K562 (cell line): Measurements from ENCODE around the gene ZKSCAN1. TPM values are rescaled to one million over a fixed set of nuclear protein-coding genes. Genes with fewer than 3 reads are reported as not detected.
A peak's percentile ranks its signal among the peaks of the same experiment; 100 is the strongest.

Source experiments
- ATAC-seq: fragments of 200-7000 bp; cut with Tn5 transposase; 3 replicates; pipeline ENCODE4 v1.9.1; 2020; ENCODE audit warnings: moderate library complexity
- BruUV-seq: library from RNA; stranded (reverse); fragments of 400-500 nt; replicated peaks from 2 replicates; lab custom pipeline; 2021; lab: Mats Ljungman, UMichigan
- CTCF ChIA-PET: fragments of 300-600 bp; formaldehyde crosslinking; extraction: SDS; loops from one replicate; lab custom pipeline; 2021; ENCODE audit warnings: low intra/inter-chr PET ratio; lab: Yijun Ruan, JAX
- POLR2A ChIA-PET: fragments of 300-600, 350-650 bp; sonication (Branson Sonifier 250); formaldehyde crosslinking; extraction: SDS; loops from one replicate; lab custom pipeline; 2021; ENCODE audit warnings: antibody characterized with exemption, inconsistent platforms; lab: Yijun Ruan, JAX
- DNase-seq, 4 experiments: peaks; one replicate each; pipeline versions ENCODE4 v3.0.0 to v3.0.0-alpha.2; 2011 to 2018; ENCODE audit warnings: low spot score in 3 of 4, mixed read lengths in 3 of 4; ENCODE audit errors: extremely low read depth in 1 of 4
- FAIRE-seq: peaks from 2 replicates; lab custom pipeline; 2011; peaks lifted over from hg19 to GRCh38; lab: Jason Lieb, UNC
- H2AFZ ChIP-seq: 2 replicates; pipeline ENCODE4 v1.6.0; 2011; ENCODE audit warnings: low read depth, low read length, control low read depth, inconsistent platforms
- H3K27ac ChIP-seq: fragments of 200-600 bp; 3 replicates; pipeline ENCODE4 v1.8.0; 2011; ENCODE audit warnings: low read depth, mild to moderate bottlenecking, control low read depth, inconsistent platforms, low read length, moderate library complexity, mixed read lengths; ENCODE audit errors: extremely low read depth
- H3K27me3 ChIP-seq, 2 experiments: fragments of 300-600 bp in 1 of 2; 2 replicates in 1 of 2; 3 replicates in 1 of 2; pipeline versions ENCODE4 v1.6.0 to v1.8.0; 2011; ENCODE audit warnings: inconsistent platforms in 2 of 2, low read length in 2 of 2, mild to moderate bottlenecking in 1 of 2, mixed read lengths in 1 of 2, moderate library complexity in 1 of 2; ENCODE audit not compliant: control insufficient read depth in 2 of 2, insufficient read depth in 2 of 2
- H3K36me3 ChIP-seq: fragments of 300-600 bp; 3 replicates; pipeline ENCODE4 v1.8.0; 2011; ENCODE audit warnings: mild to moderate bottlenecking, low read length, inconsistent platforms; ENCODE audit not compliant: control insufficient read depth, insufficient read depth
- H3K4me1 ChIP-seq, 2 experiments: fragments of 200-600 bp in 1 of 2; replicated peaks in 1 of 2; 2 replicates in 1 of 2; 3 replicates in 1 of 2; pipeline versions ENCODE4 v1.5.1 to v1.8.0; 2011; ENCODE audit warnings: inconsistent platforms in 2 of 2, low read length in 2 of 2, mild to moderate bottlenecking in 1 of 2, mixed read lengths in 1 of 2, moderate library complexity in 1 of 2; ENCODE audit not compliant: control insufficient read depth in 2 of 2, insufficient read depth in 2 of 2
- H3K4me2 ChIP-seq: 2 replicates; pipeline ENCODE4 v1.6.1; 2011; ENCODE audit warnings: low read length, control low read depth, inconsistent platforms, mixed read lengths; ENCODE audit not compliant: insufficient read depth
- H3K4me3 ChIP-seq: fragments of 200-600 bp; sonication (generic), shearing (Covaris generic); 2 replicates; pipeline ENCODE4 v1.5.1; 2016; ENCODE audit warnings: control low read depth, inconsistent platforms
- H3K79me2 ChIP-seq: fragments of 200-600 bp; 3 replicates; pipeline ENCODE4 v1.8.0; 2011; ENCODE audit warnings: low read length, inconsistent platforms; ENCODE audit not compliant: control insufficient read depth, insufficient read depth
- H3K9ac ChIP-seq, 2 experiments: 2 replicates each; pipeline versions ENCODE4 v1.6.0 to v1.6.1; 2011; ENCODE audit warnings: low read depth in 2 of 2, low read length in 2 of 2, control low read depth in 1 of 2, inconsistent platforms in 1 of 2, mild to moderate bottlenecking in 1 of 2, mixed read lengths in 1 of 2; ENCODE audit not compliant: insufficient read depth in 1 of 2
- H3K9me1 ChIP-seq: one replicate; pipeline ENCODE4 v1.6.0; 2011; ENCODE audit warnings: inconsistent platforms, mild to moderate bottlenecking, low read length, moderate library complexity; ENCODE audit not compliant: control insufficient read depth, insufficient read depth
- H3K9me3 ChIP-seq: replicated peaks from 2 replicates; pipeline ENCODE4 v1.5.1; 2011; ENCODE audit warnings: low read depth, low read length, inconsistent platforms; ENCODE audit not compliant: control insufficient read depth, insufficient read depth
- H4K20me1 ChIP-seq: replicated peaks from 2 replicates; pipeline ENCODE4 v1.6.1; 2011; ENCODE audit warnings: low read length, inconsistent platforms, mixed read lengths; ENCODE audit not compliant: control insufficient read depth, insufficient read depth
- MCM3 ChIP-seq: fragments of 450-650 bp; IDR thresholded peaks from 2 replicates; pipeline ENCODE4 v1.6.1; 2016
- TRIM25 ChIP-seq: fragments of 450-650 bp; IDR thresholded peaks from 2 replicates; pipeline ENCODE4 v1.7.0; 2016; ENCODE audit warnings: borderline replicate concordance
- WGBS: fragments of 100-300 bp; shearing (Covaris generic); methylation state at CpG from one replicate; pipeline ENCODE4 v1.1.6; 2016; ENCODE audit warnings: low coverage, mixed read lengths; ENCODE audit not compliant: insufficient coverage; ENCODE audit errors: missing lambda C conversion rate; 5-methylcytosine and 5-hydroxymethylcytosine counted together
- in situ Hi-C: fragments of 300-500 bp; cut with MboI; formaldehyde crosslinking; loops from 4 replicates; pipeline ENCODE4 v1.15.0; 2018; ENCODE audit warnings: inconsistent platforms, mixed read lengths
- intact Hi-C: fragments of 100-400 bp; cut with micrococcal nuclease; formaldehyde crosslinking; loops from 2 replicates; pipeline ENCODE4 v1.14.2; 2022
- polyA plus RNA-seq, 8 experiments: library from polyadenylated mRNA; depleted of rRNA in 4 of 8; stranded (reverse) in 5 of 8; unstranded in 3 of 8; fragments of >200 nt; fragmentation: Nextera tagmentation in 2 of 8; fragmentation: Illumina TruSeq in 1 of 8; extraction: Ambion mirVana in 2 of 8; extraction: Trizol in 1 of 8; gene quantifications; 2 replicates each; pipeline versions ENCODE4 v1.2.1 to v1.2.3, GENCODE V29; 2011 to 2014; ENCODE audit warnings: inconsistent platforms in 1 of 8, missing spikeins in 1 of 8
- total RNA-seq, 7 experiments: library from RNA; depleted of rRNA in 6 of 7; stranded (reverse); fragments of >200 nt in 6 of 7; fragmentation: Illumina TruSeq in 2 of 7; extraction: Trizol in 2 of 7; gene quantifications; 2 replicates each; pipeline versions ENCODE4 v1.2.1 to v1.2.3, GENCODE V29; 2011 to 2021; ENCODE audit warnings: low replicate concordance in 1 of 7

Gene ZKSCAN1
- total and polyA plus RNA-seq, 9 of the 15 experiments (the other 6 are each of a cell fraction or from before 2014, with no cell fraction given), result 5.3 to 43.0 (median 23.2) TPM

DNA sequence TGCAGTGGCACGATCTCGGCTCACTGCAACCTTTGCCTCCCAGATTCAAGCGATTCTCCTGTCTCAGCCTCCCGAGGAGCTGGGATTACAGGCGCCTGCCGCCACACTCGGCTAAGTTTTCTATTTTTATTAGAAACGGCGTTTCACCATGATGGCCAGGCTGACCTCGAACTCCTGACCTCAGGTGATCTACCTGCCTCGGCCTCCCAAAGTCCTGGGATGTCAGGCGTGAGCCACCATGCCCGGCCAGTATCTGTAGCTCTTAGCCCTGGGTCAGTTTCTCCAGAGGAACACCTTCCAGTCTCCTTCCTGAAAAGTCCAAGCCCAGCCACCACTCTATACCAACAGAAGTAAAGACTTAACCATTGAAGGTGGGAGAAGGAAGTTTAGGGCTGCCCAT lies 15.2 kb upstream of the ZKSCAN1 start:
- H3K9me1 ChIP-seq, result no peaks in the 10 kb centered on the region
- H3K4me3 ChIP-seq, result no peak overlapping the region
- no peak overlapping the region for H3K4me2 ChIP-seq
- DNase-seq (no peak), FAIRE-seq (no peak), ATAC-seq (peak; percentile 28; the same call in 1 of the 3 replicates)
- intact Hi-C loops, result no loop called here
- no peaks in the 10 kb centered on the region for H4K20me1 ChIP-seq
- H2AFZ ChIP-seq, result no peak overlapping the region
- in situ Hi-C loops, result no loop called here
- H3K9ac ChIP-seq, result peak overlapping the region in 1 of 2 experiments; percentile 39; a peak in 1 of 4 replicates
- no peak overlapping the region for H3K27ac ChIP-seq
- H3K36me3 ChIP-seq, result no peaks in the 10 kb centered on the region
- no peaks in the 10 kb centered on the region for H3K79me2 ChIP-seq
- no TSS peak for BruUV-seq
- ChIA-PET POLR2A (interaction anchor here (0.6 kb wide), 1 partner anchor 21 kb away, joined by 3 read pairs; no protein-coding TSS in a partner anchor), CTCF (interaction anchor here (0.6 kb wide), 1 partner anchor 53 kb away, joined by 4 read pairs; no protein-coding TSS in a partner anchor)
- peaks cover 0 to 10% of the 10 kb centered on the region in 2 experiments; a peak in 3 of 5 replicates for H3K4me1 ChIP-seq
- WGBS, result 5% methylated on average over 13 of the region's 13 CpGs
- TF ChIP-seq MCM3, result 0 out of 2 replicates have a peak, but pooled peaks have one; percentile 44
- no peak for TF ChIP-seq TRIM25
- no peaks in the 10 kb centered on the region for H3K9me3 ChIP-seq
- H3K27me3 ChIP-seq, result peaks cover 40 to 60% of the 10 kb centered on the region in 2 experiments
